RPMI7951 (cell line): ENCODE data around the gene ACTL7B. TPM values are rescaled to one million over a fixed set of nuclear protein-coding genes. Genes with fewer than 3 reads are reported as not detected.
A peak's percentile ranks its signal among the peaks of the same experiment; 100 is the strongest.
"Not testable (repeated sequence)": the region's sequence is repeated elsewhere in the genome, so short reads cannot be mapped to it uniquely, and the experiment has no call there.

Source experiments
- DNase-seq: peaks from one replicate; pipeline ENCODE4 v3.0.0-alpha.2; 2012; ENCODE audit warnings: low read depth
- total RNA-seq: library from RNA; depleted of rRNA; stranded (reverse); fragments of >200 nt; shearing (Covaris generic); gene quantifications from 2 replicates; pipeline ENCODE4 v1.2.3, GENCODE V29; 2014; rRNA removed

ACTL7B gene
- total RNA-seq, result not detected in 2 replicates

GRCh38 chr9:108855888-108856287, at the start of gene ACTL7B:
Gene ACTL7B, minus strand, starts transcription at chr9:108855986. Its CDS starts 56 bp downstream, at chr9:108855930.
- DNase-seq, result no peak

GRCh38 chr9:108905494-108905893, 49.7 kb upstream of the ACTL7B start:
- no peak for DNase-seq

GRCh38 chr9:108904161-108904560, 48.4 kb upstream of the ACTL7B start:
- no peak for DNase-seq

- no peak for DNase-seq
Observed at GRCh38 chr9:108903420-108904103, 47.8 kb upstream of the ACTL7B start.

- DNase-seq, result no peak
Observed at GRCh38 chr9:108900176-108900575, 44.4 kb upstream of the ACTL7B start.

- DNase-seq, result not testable (repeated sequence)
Observed at GRCh38 chr9:108899023-108899695, 43.4 kb upstream of the ACTL7B start.

GRCh38 chr9:108897324-108898096, 41.7 kb upstream of the ACTL7B start:
- DNase-seq, result no peak

- no peak for DNase-seq
Observed at GRCh38 chr9:108894225-108894997, 38.6 kb upstream of the ACTL7B start.

- DNase-seq, result peak; percentile 50
Observed at GRCh38 chr9:108889649-108890067, 33.9 kb upstream of the ACTL7B start.

GRCh38 chr9:108886594-108887271, 30.9 kb upstream of the ACTL7B start:
- not testable (repeated sequence) for DNase-seq

- DNase-seq, result peak; percentile 89
Observed at GRCh38 chr9:108885643-108886348, 30.0 kb upstream of the ACTL7B start.

GRCh38 chr9:108884701-108885100, 28.9 kb upstream of the ACTL7B start:
- DNase-seq, result no peak

- no peak for DNase-seq
Observed at GRCh38 chr9:108883085-108883484, 27.3 kb upstream of the ACTL7B start.

GRCh38 chr9:108882052-108882888, 26.5 kb upstream of the ACTL7B start:
- no peak for DNase-seq

- DNase-seq, result no peak
Observed at GRCh38 chr9:108880738-108881316, 25.0 kb upstream of the ACTL7B start.

- no peak for DNase-seq
Observed at GRCh38 chr9:108877524-108877923, 21.7 kb upstream of the ACTL7B start.

GRCh38 chr9:108876425-108876824, 20.6 kb upstream of the ACTL7B start:
- no peak for DNase-seq

GRCh38 chr9:108874058-108874788, 18.4 kb upstream of the ACTL7B start:
- no peak for DNase-seq
